ENCODE data around the gene LIF.
A peak's percentile ranks its signal among the peaks of the same experiment; 100 is the strongest.

LIF gene

GRCh38 chr22:30288419-30289140, 42.0 kb upstream of the LIF start:
- H3K4me3 ChIP-seq (ENCODE audit: low read depth, low read length) = peak overlapping the region; percentile 73
- TF ChIP-seq CTCF (IDR thresholded peaks at IDR 0.05; ENCODE audit: insufficient read depth, low read depth, low read length, missing control alignments) = no peak
- DNase-seq (ENCODE audit: low read depth) = no peak

- DNase-seq (ENCODE audit: low read depth) = peak; percentile 91
- peak; percentile 89 for TF ChIP-seq CTCF (IDR thresholded peaks at IDR 0.05; ENCODE audit: insufficient read depth, low read depth, low read length, missing control alignments)
- H3K4me3 ChIP-seq (ENCODE audit: low read depth, low read length) = no peak overlapping the region
These were observed 41.3 kb upstream of the LIF start for GRCh38 chr22:30287648-30288418.

GRCh38 chr22:30286813-30287647, 40.5 kb upstream of the LIF start:
- TF ChIP-seq CTCF (IDR thresholded peaks at IDR 0.05; ENCODE audit: insufficient read depth, low read depth, low read length, missing control alignments) = peak; percentile 95
- no peak overlapping the region for H3K4me3 ChIP-seq (ENCODE audit: low read depth, low read length)
- peak; percentile 81 for DNase-seq (ENCODE audit: low read depth)

- TF ChIP-seq CTCF (IDR thresholded peaks at IDR 0.05; ENCODE audit: insufficient read depth, low read depth, low read length, missing control alignments) = no peak
- no peak overlapping the region for H3K4me3 ChIP-seq (ENCODE audit: low read depth, low read length)
- no peak for DNase-seq (ENCODE audit: low read depth)
These were observed 39.8 kb upstream of the LIF start for GRCh38 chr22:30286331-30286730.

- no peak for DNase-seq (ENCODE audit: low read depth)
- no peak overlapping the region for H3K4me3 ChIP-seq (ENCODE audit: low read depth, low read length)
- TF ChIP-seq CTCF (IDR thresholded peaks at IDR 0.05; ENCODE audit: insufficient read depth, low read depth, low read length, missing control alignments) = no peak
These were observed 39.3 kb upstream of the LIF start for GRCh38 chr22:30285846-30286200.

GRCh38 chr22:30285176-30285845, 38.8 kb upstream of the LIF start:
- TF ChIP-seq CTCF (IDR thresholded peaks at IDR 0.05; ENCODE audit: insufficient read depth, low read depth, low read length, missing control alignments) = no peak
- no peak for DNase-seq (ENCODE audit: low read depth)
- H3K4me3 ChIP-seq (ENCODE audit: low read depth, low read length) = no peak overlapping the region
